ENCODE results near the gene ZFP62. TPM values are rescaled to one million over a fixed set of nuclear protein-coding genes. Genes with fewer than 3 reads are reported as not detected.

ZFP62 gene
- total RNA-seq, 1 experiment from 2014 or later, result 30.7 TPM

DNA sequence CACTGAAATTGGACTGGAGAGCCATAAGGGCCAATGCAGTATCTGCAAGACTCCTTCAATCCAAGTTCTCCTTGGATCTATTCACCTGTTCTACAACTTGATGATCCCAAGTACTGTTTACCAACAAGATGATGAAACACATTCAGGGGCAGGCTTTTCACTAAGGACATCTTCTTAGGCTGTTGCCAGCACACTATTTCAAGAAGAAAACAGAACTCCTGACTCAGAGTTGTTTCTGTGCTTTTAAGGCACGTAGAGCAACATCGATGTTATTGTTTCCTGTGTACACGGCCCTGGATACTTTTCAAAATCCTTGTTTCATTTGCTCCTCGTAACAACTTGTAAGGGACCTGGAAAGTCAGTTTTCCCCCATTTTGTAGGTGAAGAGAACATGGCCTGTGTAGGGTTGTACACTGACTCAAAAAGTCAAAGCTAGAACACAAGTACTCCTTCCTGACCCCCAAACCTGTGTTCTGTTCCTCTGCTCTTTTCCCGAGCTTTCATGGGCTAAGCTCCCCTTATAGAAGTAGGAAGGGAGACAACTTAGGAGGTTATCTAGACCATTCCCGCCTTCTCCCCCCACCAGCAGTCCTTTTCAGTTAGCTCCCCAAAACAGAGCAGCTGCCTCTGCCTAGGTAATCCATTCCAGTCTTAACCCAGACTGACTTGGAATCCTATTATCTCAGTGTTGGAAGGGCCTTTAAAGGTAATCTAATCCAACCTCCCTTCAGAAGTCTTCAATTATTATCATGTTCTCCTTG, 53.2 kb downstream of the ZFP62 start:
- no peaks in the 10 kb centered on the region for H4K20me1 ChIP-seq (ENCODE audit: insufficient read depth)
- DNase-seq (ENCODE audit: low read depth, low spot score) (no peak), ATAC-seq (no peak)
- peaks cover 0 to 5% of the 10 kb centered on the region in 2 experiments; a peak in 1 of 4 replicates for H3K36me3 ChIP-seq (ENCODE audit: control insufficient read depth in 1 of 2, insufficient read depth in 2 of 2, low read length in 2 of 2)
- ChIA-PET CTCF (no interaction called here), RAD21 (ENCODE audit: low non-redundant PET in 1 of 2, low total read pairs in 2 of 2, uncharacterized antibody in 2 of 2, unreplicated experiment in 2 of 2) (no interaction called here), POLR2A (no interaction called here)
- no peaks in the 10 kb centered on the region for H3K27me3 ChIP-seq (ENCODE audit: insufficient read depth, low read length)
- no TSS peak for BruUV-seq (replicated peaks)
- peaks cover 20 to 38% of the 10 kb centered on the region in 2 experiments for H3K4me1 ChIP-seq (ENCODE audit: control insufficient read depth in 1 of 2, insufficient read depth in 2 of 2, low read length in 2 of 2)
- TF ChIP-seq EZH2 (IDR thresholded peaks at IDR 0.05) (no peak), JUND (IDR thresholded peaks at IDR 0.05) (no peak), ELF1 (IDR thresholded peaks at IDR 0.05; ENCODE audit: borderline replicate concordance, low read depth) (no peak), ZNF274 (IDR thresholded peaks at IDR 0.05; ENCODE audit: low read depth, low read length) (no peak), YY1 (IDR thresholded peaks at IDR 0.05; ENCODE audit: extremely low read depth, insufficient replicate concordance, low read depth, low read length) (no peak), CTCF (IDR thresholded peaks at IDR 0.05 in 2 of 3, conservative IDR thresholded peaks at IDR 0.05 in 1 of 3; ENCODE audit: borderline replicate concordance in 1 of 3, insufficient read depth in 1 of 3, low read depth in 2 of 3, low read length in 2 of 3) (no peak), POLR2A (IDR thresholded peaks at IDR 0.05; ENCODE audit: borderline replicate concordance, extremely low read depth, insufficient read depth, insufficient read length) (no peak), FOSL1 (IDR thresholded peaks at IDR 0.05; ENCODE audit: low read depth) (no peak), RAD21 (IDR thresholded peaks at IDR 0.05; ENCODE audit: low read depth) (no peak), EGR1 (IDR thresholded peaks at IDR 0.05; ENCODE audit: low read depth) (no peak), ZFX (IDR thresholded peaks at IDR 0.05) (no peak), ZBTB33 (IDR thresholded peaks at IDR 0.05; ENCODE audit: extremely low read depth, insufficient replicate concordance, low read length) (no peak), MAX (IDR thresholded peaks at IDR 0.05) (no peak), SIN3A (IDR thresholded peaks at IDR 0.05; ENCODE audit: low read depth) (no peak), POLR2AphosphoS5 (IDR thresholded peaks at IDR 0.05; ENCODE audit: low read depth, low read length) (no peak), CBX3 (IDR thresholded peaks at IDR 0.05; ENCODE audit: low read depth) (no peak), SP1 (IDR thresholded peaks at IDR 0.05; ENCODE audit: low read depth) (no peak)
- TF ChIP-seq, protein P1, sequence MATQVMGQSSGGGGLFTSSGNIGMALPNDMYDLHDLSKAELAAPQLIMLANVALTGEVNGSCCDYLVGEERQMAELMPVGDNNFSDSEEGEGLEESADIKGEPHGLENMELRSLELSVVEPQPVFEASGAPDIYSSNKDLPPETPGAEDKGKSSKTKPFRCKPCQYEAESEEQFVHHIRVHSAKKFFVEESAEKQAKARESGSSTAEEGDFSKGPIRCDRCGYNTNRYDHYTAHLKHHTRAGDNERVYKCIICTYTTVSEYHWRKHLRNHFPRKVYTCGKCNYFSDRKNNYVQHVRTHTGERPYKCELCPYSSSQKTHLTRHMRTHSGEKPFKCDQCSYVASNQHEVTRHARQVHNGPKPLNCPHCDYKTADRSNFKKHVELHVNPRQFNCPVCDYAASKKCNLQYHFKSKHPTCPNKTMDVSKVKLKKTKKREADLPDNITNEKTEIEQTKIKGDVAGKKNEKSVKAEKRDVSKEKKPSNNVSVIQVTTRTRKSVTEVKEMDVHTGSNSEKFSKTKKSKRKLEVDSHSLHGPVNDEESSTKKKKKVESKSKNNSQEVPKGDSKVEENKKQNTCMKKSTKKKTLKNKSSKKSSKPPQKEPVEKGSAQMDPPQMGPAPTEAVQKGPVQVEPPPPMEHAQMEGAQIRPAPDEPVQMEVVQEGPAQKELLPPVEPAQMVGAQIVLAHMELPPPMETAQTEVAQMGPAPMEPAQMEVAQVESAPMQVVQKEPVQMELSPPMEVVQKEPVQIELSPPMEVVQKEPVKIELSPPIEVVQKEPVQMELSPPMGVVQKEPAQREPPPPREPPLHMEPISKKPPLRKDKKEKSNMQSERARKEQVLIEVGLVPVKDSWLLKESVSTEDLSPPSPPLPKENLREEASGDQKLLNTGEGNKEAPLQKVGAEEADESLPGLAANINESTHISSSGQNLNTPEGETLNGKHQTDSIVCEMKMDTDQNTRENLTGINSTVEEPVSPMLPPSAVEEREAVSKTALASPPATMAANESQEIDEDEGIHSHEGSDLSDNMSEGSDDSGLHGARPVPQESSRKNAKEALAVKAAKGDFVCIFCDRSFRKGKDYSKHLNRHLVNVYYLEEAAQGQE (IDR thresholded peaks at IDR 0.05; ENCODE audit: low read depth), result no peak
- H3K79me2 ChIP-seq (ENCODE audit: insufficient read depth, low read length), result peaks cover 21% of the 10 kb centered on the region
- H2AFZ ChIP-seq (ENCODE audit: low read depth, low read length, poor library complexity, severe bottlenecking), result no peak overlapping the region
- H3K27ac ChIP-seq (ENCODE audit: low read depth, low read length), result no peak overlapping the region
- H3K4me3 ChIP-seq (replicated peaks in 1 of 2; ENCODE audit: low read depth in 1 of 2, low read length in 2 of 2), result peak overlapping the region in 1 of 2 experiments; percentile 74; a peak in 1 of 4 replicates
- peak overlapping the region; percentile 98 for H3K4me2 ChIP-seq (ENCODE audit: low read length)
- no peaks in the 10 kb centered on the region for H3K9me2 ChIP-seq (ENCODE audit: insufficient read depth)
- H3K9me3 ChIP-seq (ENCODE audit: control insufficient read depth in 1 of 2, insufficient read depth in 1 of 2, low read depth in 1 of 2, low read length in 2 of 2), result no peaks in the 10 kb centered on the region
- H3K9ac ChIP-seq (ENCODE audit: low read length), result no peak overlapping the region
- intact Hi-C loops (cut with micrococcal nuclease), result no loop called here
